DOHH2 (cell line): ENCODE results near the gene PHKA2.

ENCODE experiments used
- EZH2phosphoT487 ChIP-seq: fragments of 200-600 bp; sonication (generic); IDR thresholded peaks from 2 replicates; pipeline ENCODE4 v1.6.1; 2017; ENCODE audit warnings: borderline replicate concordance, mild to moderate bottlenecking, antibody characterized with exemption, low read length, moderate library complexity, mixed read lengths
- TF ChIP-seq, protein P1 (sequence below): fragments of 200-600 bp; sonication (generic); IDR thresholded peaks from one replicate; pipeline ENCODE4 v1.5.1; 2014; ENCODE audit warnings: antibody characterized with exemption, mild to moderate bottlenecking, low read depth, low read length; ENCODE audit not compliant: poor library complexity, severe bottlenecking

DNA sequence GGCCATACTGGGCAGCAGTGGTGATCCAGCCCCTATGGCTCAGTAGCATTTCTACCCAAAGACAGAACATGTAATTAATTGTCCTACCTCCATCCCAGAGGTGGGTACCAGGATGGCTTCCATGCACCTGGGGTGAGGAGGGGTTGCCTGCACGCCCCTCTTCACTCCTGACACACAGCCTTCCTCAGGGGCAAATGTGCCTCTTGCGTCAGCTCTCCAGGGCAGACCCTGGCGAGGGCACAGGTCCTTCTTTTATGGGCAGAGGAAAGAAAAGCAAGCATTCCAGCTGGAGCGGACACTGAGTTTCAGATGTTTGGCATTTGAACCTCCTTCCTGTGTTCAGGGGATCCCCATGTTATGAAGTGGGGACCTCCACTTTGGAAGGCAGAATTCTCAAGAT is 95.6 kb downstream of the PHKA2 start:
- TF ChIP-seq, protein P1, sequence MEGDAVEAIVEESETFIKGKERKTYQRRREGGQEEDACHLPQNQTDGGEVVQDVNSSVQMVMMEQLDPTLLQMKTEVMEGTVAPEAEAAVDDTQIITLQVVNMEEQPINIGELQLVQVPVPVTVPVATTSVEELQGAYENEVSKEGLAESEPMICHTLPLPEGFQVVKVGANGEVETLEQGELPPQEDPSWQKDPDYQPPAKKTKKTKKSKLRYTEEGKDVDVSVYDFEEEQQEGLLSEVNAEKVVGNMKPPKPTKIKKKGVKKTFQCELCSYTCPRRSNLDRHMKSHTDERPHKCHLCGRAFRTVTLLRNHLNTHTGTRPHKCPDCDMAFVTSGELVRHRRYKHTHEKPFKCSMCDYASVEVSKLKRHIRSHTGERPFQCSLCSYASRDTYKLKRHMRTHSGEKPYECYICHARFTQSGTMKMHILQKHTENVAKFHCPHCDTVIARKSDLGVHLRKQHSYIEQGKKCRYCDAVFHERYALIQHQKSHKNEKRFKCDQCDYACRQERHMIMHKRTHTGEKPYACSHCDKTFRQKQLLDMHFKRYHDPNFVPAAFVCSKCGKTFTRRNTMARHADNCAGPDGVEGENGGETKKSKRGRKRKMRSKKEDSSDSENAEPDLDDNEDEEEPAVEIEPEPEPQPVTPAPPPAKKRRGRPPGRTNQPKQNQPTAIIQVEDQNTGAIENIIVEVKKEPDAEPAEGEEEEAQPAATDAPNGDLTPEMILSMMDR = no peak
- TF ChIP-seq EZH2phosphoT487 = no peak
